Neural cell (in vitro differentiated cells): ENCODE data around the gene RBM42. TPM values are rescaled to one million over a fixed set of nuclear protein-coding genes. Genes with fewer than 3 reads are reported as not detected.

ENCODE experiments used
- H2AFZ ChIP-seq: fragments of 200-600, 300-800 bp; sonication (generic), shearing (Covaris generic); 2 replicates; pipeline ENCODE4 v1.6.0; 2014; ENCODE audit warnings: low read depth, mild to moderate bottlenecking, antibody characterized with exemption, low read length, moderate library complexity
- H3F3A ChIP-seq: fragments of 200-600 bp; shearing (Covaris generic); 2 replicates; pipeline ENCODE4 v1.6.1; 2016; ENCODE audit warnings: mild to moderate bottlenecking, moderate library complexity, mixed read lengths, antibody characterized with exemption, low read length; ENCODE audit not compliant: insufficient read depth, poor library complexity, severe bottlenecking
- H3K27ac ChIP-seq: fragments of 200-600, 300-800 bp; sonication (generic), shearing (Covaris generic); 2 replicates; pipeline ENCODE4 v1.5.1; 2014; ENCODE audit warnings: mild to moderate bottlenecking, low read length, moderate library complexity
- H3K27me3 ChIP-seq: fragments of 300-800, 200-600 bp; sonication (generic), shearing (Covaris generic); 2 replicates; pipeline ENCODE4 v1.6.0; 2014; ENCODE audit warnings: mild to moderate bottlenecking, low read depth, low read length, moderate library complexity; ENCODE audit not compliant: insufficient read depth
- H3K36me3 ChIP-seq: fragments of 300-800, 200-600 bp; sonication (generic), shearing (Covaris generic); 2 replicates; pipeline ENCODE4 v1.5.1; 2014; ENCODE audit warnings: mild to moderate bottlenecking, antibody characterized with exemption, low read length, moderate library complexity; ENCODE audit not compliant: insufficient read depth
- H3K4me2 ChIP-seq: fragments of 300-800, 200-600 bp; sonication (generic), shearing (Covaris generic); 2 replicates; pipeline ENCODE4 v1.6.0; 2014; ENCODE audit warnings: mild to moderate bottlenecking, low read length
- H3K4me3 ChIP-seq: fragments of 300-800, 200-600 bp; sonication (generic), shearing (Covaris generic); 2 replicates; pipeline ENCODE4 v1.5.1; 2014; ENCODE audit warnings: mild to moderate bottlenecking, low read length, moderate library complexity
- H3K79me2 ChIP-seq: fragments of 200-600 bp; shearing (Covaris generic); replicated peaks from 2 replicates; pipeline ENCODE4 v1.6.0; 2014; ENCODE audit warnings: mild to moderate bottlenecking, low read length, moderate library complexity; ENCODE audit not compliant: insufficient read depth
- H3K9ac ChIP-seq: fragments of 300-800, 200-600 bp; sonication (generic), shearing (Covaris generic); 2 replicates; pipeline ENCODE4 v1.6.1; 2016; ENCODE audit warnings: mild to moderate bottlenecking, low read length, mixed read lengths
- H3K9me2 ChIP-seq: fragments of 200-600 bp; shearing (Covaris generic); 2 replicates; pipeline ENCODE4 v1.6.1; 2016; ENCODE audit warnings: mild to moderate bottlenecking, low read length, mixed read lengths; ENCODE audit not compliant: insufficient read depth
- H3K9me3 ChIP-seq: fragments of 200-600, 300-800 bp; sonication (generic), shearing (Covaris generic); 2 replicates; pipeline ENCODE4 v1.6.1; 2016; ENCODE audit warnings: mild to moderate bottlenecking, mixed run types, low read length, moderate library complexity, mixed read lengths
- H4K20me1 ChIP-seq: fragments of 200-600 bp; shearing (Covaris generic); 2 replicates; pipeline ENCODE4 v1.6.1; 2016; ENCODE audit warnings: mild to moderate bottlenecking, mixed run types; ENCODE audit not compliant: insufficient read depth
- EP300 ChIP-seq: fragments of 450-650 bp; conservative IDR thresholded peaks from 2 replicates; pipeline ENCODE4 v1.6.1; 2014; ENCODE audit warnings: antibody characterized with exemption, mild to moderate bottlenecking, moderate library complexity; ENCODE audit not compliant: poor library complexity, severe bottlenecking
- EZH2 ChIP-seq: fragments of 200-600, 300-800 bp; shearing (Covaris generic), sonication (generic); IDR thresholded peaks from 2 replicates; pipeline ENCODE4 v1.6.1; 2014; ENCODE audit warnings: antibody characterized with exemption, low read length, borderline replicate concordance, mild to moderate bottlenecking; ENCODE audit not compliant: insufficient read depth, poor library complexity, severe bottlenecking
- MXI1 ChIP-seq: fragments of 450-650 bp; conservative IDR thresholded peaks from 2 replicates; pipeline ENCODE4 v1.6.1; 2014; ENCODE audit warnings: antibody characterized with exemption, mild to moderate bottlenecking; ENCODE audit not compliant: poor library complexity, severe bottlenecking
- POLR2AphosphoS5 ChIP-seq: IDR thresholded peaks from 2 replicates; pipeline ENCODE4 v1.6.1; 2012
- RAD21 ChIP-seq: fragments of 450-650 bp; conservative IDR thresholded peaks from 2 replicates; pipeline ENCODE4 v1.6.1; 2014; ENCODE audit warnings: antibody characterized with exemption, mild to moderate bottlenecking, moderate library complexity
- SMC3 ChIP-seq: fragments of 450-650 bp; conservative IDR thresholded peaks from 2 replicates; pipeline ENCODE4 v1.6.1; 2014; ENCODE audit warnings: antibody characterized with exemption, mild to moderate bottlenecking, moderate library complexity; ENCODE audit not compliant: poor library complexity
- TAF1 ChIP-seq: IDR thresholded peaks from 2 replicates; pipeline ENCODE4 v1.6.1; 2012; ENCODE audit warnings: low read depth
- polyA plus RNA-seq: library from polyadenylated mRNA; depleted of rRNA; stranded (reverse); fragments of >200 nt; gene quantifications from 2 replicates; pipeline ENCODE4 v1.2.3, GENCODE V29; 2014
- TF ChIP-seq, protein P1 (sequence below): fragments of 450-650 bp; IDR thresholded peaks from 2 replicates; pipeline ENCODE4 v1.5.1; 2014; ENCODE audit warnings: antibody characterized with exemption, mild to moderate bottlenecking, moderate library complexity; ENCODE audit not compliant: poor library complexity, severe bottlenecking
- TF ChIP-seq, protein P2 (sequence below): IDR thresholded peaks from 2 replicates; pipeline ENCODE4 v1.6.1; 2012; ENCODE audit warnings: borderline replicate concordance

Gene RBM42
- polyA plus RNA-seq, 1 donor from 2014 or later = 58.5 TPM

DNA sequence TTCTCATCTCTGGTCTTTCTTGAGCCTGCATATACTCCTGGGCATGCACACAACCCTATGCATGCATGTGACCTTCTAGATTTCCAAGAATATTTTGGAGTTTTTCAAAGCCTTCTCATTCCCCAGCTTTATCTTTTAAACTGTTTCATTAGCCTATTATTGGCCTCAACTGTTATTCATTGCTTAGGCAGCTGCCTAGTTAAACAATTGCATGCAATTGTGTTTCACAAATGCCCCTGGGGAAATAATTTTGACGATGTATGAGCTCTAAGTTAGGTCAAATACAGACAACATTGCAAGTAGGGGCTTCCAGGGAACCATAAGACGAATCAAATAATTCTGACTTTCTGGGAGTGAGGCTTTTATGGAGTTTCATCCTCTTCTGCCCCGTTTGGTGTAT lies 35.1 kb downstream of the RBM42 start:
- Histone ChIP-seq H3K4me3 (no peak overlapping the region), H3K9ac (no peak overlapping the region), H3K36me3 (no peaks in the 10 kb centered on the region), H3K9me2 (no peaks in the 10 kb centered on the region), H3F3A (no peaks in the 10 kb centered on the region), H3K4me2 (no peak overlapping the region), H3K27ac (no peak overlapping the region), H4K20me1 (no peaks in the 10 kb centered on the region), H3K27me3 (no peaks in the 10 kb centered on the region), H2AFZ (no peak overlapping the region), H3K9me3 (no peaks in the 10 kb centered on the region), H3K79me2 (no peaks in the 10 kb centered on the region)
- no peak for TF ChIP-seq EZH2
- TF ChIP-seq SMC3 = no peak
- TF ChIP-seq, protein P1, sequence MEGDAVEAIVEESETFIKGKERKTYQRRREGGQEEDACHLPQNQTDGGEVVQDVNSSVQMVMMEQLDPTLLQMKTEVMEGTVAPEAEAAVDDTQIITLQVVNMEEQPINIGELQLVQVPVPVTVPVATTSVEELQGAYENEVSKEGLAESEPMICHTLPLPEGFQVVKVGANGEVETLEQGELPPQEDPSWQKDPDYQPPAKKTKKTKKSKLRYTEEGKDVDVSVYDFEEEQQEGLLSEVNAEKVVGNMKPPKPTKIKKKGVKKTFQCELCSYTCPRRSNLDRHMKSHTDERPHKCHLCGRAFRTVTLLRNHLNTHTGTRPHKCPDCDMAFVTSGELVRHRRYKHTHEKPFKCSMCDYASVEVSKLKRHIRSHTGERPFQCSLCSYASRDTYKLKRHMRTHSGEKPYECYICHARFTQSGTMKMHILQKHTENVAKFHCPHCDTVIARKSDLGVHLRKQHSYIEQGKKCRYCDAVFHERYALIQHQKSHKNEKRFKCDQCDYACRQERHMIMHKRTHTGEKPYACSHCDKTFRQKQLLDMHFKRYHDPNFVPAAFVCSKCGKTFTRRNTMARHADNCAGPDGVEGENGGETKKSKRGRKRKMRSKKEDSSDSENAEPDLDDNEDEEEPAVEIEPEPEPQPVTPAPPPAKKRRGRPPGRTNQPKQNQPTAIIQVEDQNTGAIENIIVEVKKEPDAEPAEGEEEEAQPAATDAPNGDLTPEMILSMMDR = no peak
- no peak for TF ChIP-seq MXI1
- TF ChIP-seq TAF1 = no peak
- TF ChIP-seq EP300 = no peak
- TF ChIP-seq RAD21 = no peak
- TF ChIP-seq, protein P2, sequence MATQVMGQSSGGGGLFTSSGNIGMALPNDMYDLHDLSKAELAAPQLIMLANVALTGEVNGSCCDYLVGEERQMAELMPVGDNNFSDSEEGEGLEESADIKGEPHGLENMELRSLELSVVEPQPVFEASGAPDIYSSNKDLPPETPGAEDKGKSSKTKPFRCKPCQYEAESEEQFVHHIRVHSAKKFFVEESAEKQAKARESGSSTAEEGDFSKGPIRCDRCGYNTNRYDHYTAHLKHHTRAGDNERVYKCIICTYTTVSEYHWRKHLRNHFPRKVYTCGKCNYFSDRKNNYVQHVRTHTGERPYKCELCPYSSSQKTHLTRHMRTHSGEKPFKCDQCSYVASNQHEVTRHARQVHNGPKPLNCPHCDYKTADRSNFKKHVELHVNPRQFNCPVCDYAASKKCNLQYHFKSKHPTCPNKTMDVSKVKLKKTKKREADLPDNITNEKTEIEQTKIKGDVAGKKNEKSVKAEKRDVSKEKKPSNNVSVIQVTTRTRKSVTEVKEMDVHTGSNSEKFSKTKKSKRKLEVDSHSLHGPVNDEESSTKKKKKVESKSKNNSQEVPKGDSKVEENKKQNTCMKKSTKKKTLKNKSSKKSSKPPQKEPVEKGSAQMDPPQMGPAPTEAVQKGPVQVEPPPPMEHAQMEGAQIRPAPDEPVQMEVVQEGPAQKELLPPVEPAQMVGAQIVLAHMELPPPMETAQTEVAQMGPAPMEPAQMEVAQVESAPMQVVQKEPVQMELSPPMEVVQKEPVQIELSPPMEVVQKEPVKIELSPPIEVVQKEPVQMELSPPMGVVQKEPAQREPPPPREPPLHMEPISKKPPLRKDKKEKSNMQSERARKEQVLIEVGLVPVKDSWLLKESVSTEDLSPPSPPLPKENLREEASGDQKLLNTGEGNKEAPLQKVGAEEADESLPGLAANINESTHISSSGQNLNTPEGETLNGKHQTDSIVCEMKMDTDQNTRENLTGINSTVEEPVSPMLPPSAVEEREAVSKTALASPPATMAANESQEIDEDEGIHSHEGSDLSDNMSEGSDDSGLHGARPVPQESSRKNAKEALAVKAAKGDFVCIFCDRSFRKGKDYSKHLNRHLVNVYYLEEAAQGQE = no peak
- TF ChIP-seq POLR2AphosphoS5 = no peak

DNA sequence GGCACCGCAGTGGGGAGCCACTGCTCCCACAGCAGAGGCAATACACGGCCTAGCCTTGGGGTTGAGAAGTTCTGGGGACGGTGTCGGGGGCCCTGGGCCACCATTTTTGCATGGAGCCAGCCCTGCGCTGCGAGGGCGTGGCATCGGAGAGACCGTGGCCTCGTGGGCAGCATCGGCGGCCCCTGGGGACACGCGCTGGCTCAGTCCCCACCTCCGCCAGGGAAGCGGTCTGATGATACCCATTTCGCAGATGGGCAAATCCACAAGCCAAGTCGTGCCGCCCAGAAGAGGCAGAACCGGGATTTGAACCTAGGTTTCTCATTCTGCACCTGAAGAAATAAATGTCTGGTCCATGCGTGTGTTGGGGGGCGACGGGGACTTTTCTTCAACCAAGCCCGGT lies 36.3 kb downstream of the RBM42 start:
- no peaks in the 10 kb centered on the region for H3F3A ChIP-seq
- TF ChIP-seq RAD21 = no peak
- no peak for TF ChIP-seq TAF1
- TF ChIP-seq, protein P1 = no peak
- TF ChIP-seq EP300 = no peak
- TF ChIP-seq, protein P2 = no peak
- TF ChIP-seq SMC3 = no peak
- TF ChIP-seq POLR2AphosphoS5 = no peak
- TF ChIP-seq EZH2 = no peak
- TF ChIP-seq MXI1 = no peak

More for the DNA sequence above, 36.3 kb downstream of the RBM42 start:
- H3K4me2 ChIP-seq = no peak overlapping the region
- no peak overlapping the region for H3K27ac ChIP-seq
- H3K27me3 ChIP-seq = no peaks in the 10 kb centered on the region
- H3K4me3 ChIP-seq = no peak overlapping the region
- no peaks in the 10 kb centered on the region for H3K9me3 ChIP-seq
- no peak overlapping the region for H2AFZ ChIP-seq
- H3K79me2 ChIP-seq = no peaks in the 10 kb centered on the region
- no peak overlapping the region for H3K9ac ChIP-seq
- H4K20me1 ChIP-seq = no peaks in the 10 kb centered on the region
- H3K9me2 ChIP-seq = no peaks in the 10 kb centered on the region
- H3K36me3 ChIP-seq = no peaks in the 10 kb centered on the region
